Measurements from ENCODE around the gene GRID1.

GRCh38 chr10:85863301-85864172 lies 503.1 kb downstream of the GRID1 start:
- TF ChIP-seq CTCF (conservative IDR thresholded peaks at IDR 0.05; ENCODE audit: low read depth, low read length) (no peak), EZH2 (IDR thresholded peaks at IDR 0.05; ENCODE audit: low read length, unreplicated experiment) (no peak), EZH2phosphoT487 (IDR thresholded peaks at IDR 0.05; ENCODE audit: borderline replicate concordance, low read length) (no peak)

Data from PC-3 (cell line).